HL-60/S4 (cell line): Measurements from ENCODE around the gene SYT17.

Experiments
- in situ Hi-C: fragments of 300-500 bp; cut with MboI; formaldehyde crosslinking; loops from 2 replicates; pipeline ENCODE4 v1.14.3; 2022; ENCODE audit warnings: low sequenced_read_pairs

The SYT17 gene

GRCh38 chr16:19137201-19138128 lies 30.6 kb upstream of the SYT17 start:
- in situ Hi-C loops = no loop called here

GRCh38 chr16:19138601-19139000 lies 29.4 kb upstream of the SYT17 start:
- in situ Hi-C loops = no loop called here

- in situ Hi-C loops = no loop called here
These were observed 28.5 kb upstream of the SYT17 start for GRCh38 chr16:19139436-19140091.

GRCh38 chr16:19140396-19140795 lies 27.6 kb upstream of the SYT17 start:
- in situ Hi-C loops = no loop called here

GRCh38 chr16:19142939-19143598 lies 25.0 kb upstream of the SYT17 start:
- in situ Hi-C loops = no loop called here

GRCh38 chr16:19143599-19143956 lies 24.5 kb upstream of the SYT17 start:
- in situ Hi-C loops = no loop called here

- in situ Hi-C loops = no loop called here
These were observed 23.0 kb upstream of the SYT17 start for GRCh38 chr16:19145010-19145409.

- in situ Hi-C loops = no loop called here
These were observed 20.9 kb upstream of the SYT17 start for GRCh38 chr16:19147126-19147525.

- in situ Hi-C loops = no loop called here
These were observed 20.4 kb upstream of the SYT17 start for GRCh38 chr16:19147627-19148026.

GRCh38 chr16:19148189-19148588 lies 19.9 kb upstream of the SYT17 start:
- in situ Hi-C loops = no loop called here

- in situ Hi-C loops = no loop called here
These were observed 16.7 kb upstream of the SYT17 start for GRCh38 chr16:19151310-19151709.

GRCh38 chr16:19152042-19152441 lies 16.0 kb upstream of the SYT17 start:
- in situ Hi-C loops = no loop called here

- in situ Hi-C loops = no loop called here
These were observed 14.2 kb upstream of the SYT17 start for GRCh38 chr16:19153876-19154275.

- in situ Hi-C loops = no loop called here
These were observed 6.0 kb upstream of the SYT17 start for GRCh38 chr16:19162085-19162484.

- in situ Hi-C loops = no loop called here
These were observed 4.8 kb upstream of the SYT17 start for GRCh38 chr16:19163215-19163614.

GRCh38 chr16:19164285-19164684 lies 3.8 kb upstream of the SYT17 start:
- in situ Hi-C loops = no loop called here

GRCh38 chr16:19165101-19165500 lies 2.9 kb upstream of the SYT17 start:
- in situ Hi-C loops = no loop called here

GRCh38 chr16:19166500-19166899 lies 1.5 kb upstream of the SYT17 start:
- in situ Hi-C loops = no loop called here

GRCh38 chr16:19168371-19169081 lies 486 bp downstream of the SYT17 start:
- in situ Hi-C loops = no loop called here

GRCh38 chr16:19169082-19169639 lies 1.1 kb downstream of the SYT17 start:
- in situ Hi-C loops = no loop called here
